ENCODE data around the gene MYADML2.

- TF ChIP-seq RARB (CRISPR knock-in tag; IDR thresholded peaks at IDR 0.05) (no peak), CSDC2 (CRISPR knock-in tag; IDR thresholded peaks at IDR 0.05) (no peak), ZFP30 (CRISPR knock-in tag; IDR thresholded peaks at IDR 0.05) (no peak), TCF4 (CRISPR knock-in tag; IDR thresholded peaks at IDR 0.05; ENCODE audit: borderline replicate concordance) (no peak)
Observed at GRCh38 chr17:81895400-81895799, 51.6 kb downstream of the MYADML2 start.

All from SK-N-SH treated with all-trans-retinoic acid at 6 μM for 48 hours (cell line).